Measurements from ENCODE around the gene CLDN22.

CLDN22 gene

GRCh38 chr4:183304538-183304937, 15.5 kb downstream of the CLDN22 start:
- Histone ChIP-seq H2AFZ (ENCODE audit: low read depth, low read length, severe bottlenecking) (no peak overlapping the region), H3K9me3 (ENCODE audit: insufficient read depth, low read length) (no peaks in the 10 kb centered on the region), H3K9ac (ENCODE audit: low read length) (no peak overlapping the region), H3K27me3 (ENCODE audit: low read length) (no peaks in the 10 kb centered on the region; the same call in 1 of the 2 replicates), H3K27ac (ENCODE audit: low read depth, low read length) (no peak overlapping the region), H3K9me2 (replicated peaks; ENCODE audit: insufficient read depth, low read length) (no peaks in the 10 kb centered on the region), H4K20me1 (ENCODE audit: low read depth, low read length) (no peaks in the 10 kb centered on the region), H3K4me2 (ENCODE audit: low read depth, low read length, poor library complexity, severe bottlenecking) (no peak overlapping the region), H3F3A (ENCODE audit: insufficient read depth) (no peaks in the 10 kb centered on the region), H3K4me3 (ENCODE audit: insufficient read depth, low read length, poor library complexity, severe bottlenecking) (no peak overlapping the region), H3K79me2 (ENCODE audit: insufficient read depth, low read length) (no peaks in the 10 kb centered on the region), H3K36me3 (ENCODE audit: low read length) (no peaks in the 10 kb centered on the region)
- no peak for TF ChIP-seq CTCF (IDR thresholded peaks at IDR 0.05; ENCODE audit: insufficient read depth, low read length, poor library complexity, severe bottlenecking)
- TF ChIP-seq EZH2phosphoT487 (conservative IDR thresholded peaks at IDR 0.05; ENCODE audit: low read length) = no peak

DNA sequence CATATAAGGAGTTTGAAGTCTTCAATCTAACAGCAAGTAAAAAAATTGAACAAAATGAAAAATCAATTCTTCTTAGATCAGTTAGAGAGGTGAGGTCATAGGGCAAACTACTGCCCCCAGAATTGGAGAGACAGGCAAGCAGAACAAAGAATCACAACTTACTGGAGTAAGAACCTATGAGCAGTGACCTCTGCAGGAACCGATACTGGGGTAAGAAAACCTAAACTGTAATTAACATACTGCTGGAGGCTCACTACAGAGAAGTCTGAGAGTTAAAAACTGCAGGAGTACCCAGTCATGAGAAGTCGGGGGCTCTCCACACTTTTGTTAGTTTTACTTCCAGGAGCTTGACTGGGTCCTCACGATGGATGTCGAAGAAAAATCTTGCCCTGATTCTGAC, 16.0 kb downstream of the CLDN22 start:
- TF ChIP-seq CTCF (IDR thresholded peaks at IDR 0.05; ENCODE audit: insufficient read depth, low read length, poor library complexity, severe bottlenecking) (no peak), EZH2phosphoT487 (conservative IDR thresholded peaks at IDR 0.05; ENCODE audit: low read length) (no peak)
- Histone ChIP-seq H4K20me1 (ENCODE audit: low read depth, low read length) (no peaks in the 10 kb centered on the region), H3K36me3 (ENCODE audit: low read length) (no peaks in the 10 kb centered on the region), H3K9me3 (ENCODE audit: insufficient read depth, low read length) (no peaks in the 10 kb centered on the region), H3K9ac (ENCODE audit: low read length) (no peak overlapping the region), H3K4me3 (ENCODE audit: insufficient read depth, low read length, poor library complexity, severe bottlenecking) (no peak overlapping the region), H3K27me3 (ENCODE audit: low read length) (no peaks in the 10 kb centered on the region; the same call in 1 of the 2 replicates), H3K4me2 (ENCODE audit: low read depth, low read length, poor library complexity, severe bottlenecking) (no peak overlapping the region), H3K9me2 (replicated peaks; ENCODE audit: insufficient read depth, low read length) (no peaks in the 10 kb centered on the region), H3F3A (ENCODE audit: insufficient read depth) (no peaks in the 10 kb centered on the region), H3K27ac (ENCODE audit: low read depth, low read length) (no peak overlapping the region), H3K79me2 (ENCODE audit: insufficient read depth, low read length) (no peaks in the 10 kb centered on the region), H2AFZ (ENCODE audit: low read depth, low read length, severe bottlenecking) (no peak overlapping the region)

- TF ChIP-seq EZH2phosphoT487 (conservative IDR thresholded peaks at IDR 0.05; ENCODE audit: low read length) = no peak
- no peak for TF ChIP-seq CTCF (IDR thresholded peaks at IDR 0.05; ENCODE audit: insufficient read depth, low read length, poor library complexity, severe bottlenecking)
- Histone ChIP-seq H3K9me2 (replicated peaks; ENCODE audit: insufficient read depth, low read length) (no peaks in the 10 kb centered on the region), H4K20me1 (ENCODE audit: low read depth, low read length) (no peaks in the 10 kb centered on the region), H2AFZ (ENCODE audit: low read depth, low read length, severe bottlenecking) (no peak overlapping the region), H3K27ac (ENCODE audit: low read depth, low read length) (no peak overlapping the region), H3K79me2 (ENCODE audit: insufficient read depth, low read length) (no peaks in the 10 kb centered on the region), H3K9ac (ENCODE audit: low read length) (no peak overlapping the region), H3K36me3 (ENCODE audit: low read length) (no peaks in the 10 kb centered on the region), H3K27me3 (ENCODE audit: low read length) (no peaks in the 10 kb centered on the region; the same call in 1 of the 2 replicates), H3K4me3 (ENCODE audit: insufficient read depth, low read length, poor library complexity, severe bottlenecking) (no peak overlapping the region), H3F3A (ENCODE audit: insufficient read depth) (no peaks in the 10 kb centered on the region), H3K4me2 (ENCODE audit: low read depth, low read length, poor library complexity, severe bottlenecking) (no peak overlapping the region), H3K9me3 (ENCODE audit: insufficient read depth, low read length) (no peaks in the 10 kb centered on the region)
These were observed 16.8 kb downstream of the CLDN22 start for GRCh38 chr4:183303301-183303700.
